ENCODE data around the gene CRTC1.

CRTC1 gene

GRCh38 chr19:18745012-18745735, 61.7 kb downstream of the CRTC1 start:
- H3K4me3 ChIP-seq (replicated peaks in 1 of 2; ENCODE audit: low read depth in 2 of 2, low read length in 2 of 2): no peak overlapping the region
- TF ChIP-seq CTCF (IDR thresholded peaks at IDR 0.05; ENCODE audit: low read depth, low read length): no peak
- no peak for DNase-seq (ENCODE audit: low read depth in 2 of 2)

GRCh38 chr19:18745931-18746330, 62.5 kb downstream of the CRTC1 start:
- DNase-seq (ENCODE audit: low read depth in 2 of 2): no peak
- TF ChIP-seq CTCF (IDR thresholded peaks at IDR 0.05; ENCODE audit: low read depth, low read length): no peak
- no peak overlapping the region for H3K4me3 ChIP-seq (replicated peaks in 1 of 2; ENCODE audit: low read depth in 2 of 2, low read length in 2 of 2)

- no peak for TF ChIP-seq CTCF (IDR thresholded peaks at IDR 0.05; ENCODE audit: low read depth, low read length)
- DNase-seq (ENCODE audit: low read depth in 2 of 2): no peak
- H3K4me3 ChIP-seq (replicated peaks in 1 of 2; ENCODE audit: low read depth in 2 of 2, low read length in 2 of 2): no peak overlapping the region
These were observed 63.2 kb downstream of the CRTC1 start for GRCh38 chr19:18746401-18747325.

- no peak overlapping the region for H3K4me3 ChIP-seq (replicated peaks in 1 of 2; ENCODE audit: low read depth in 2 of 2, low read length in 2 of 2)
- no peak for TF ChIP-seq CTCF (IDR thresholded peaks at IDR 0.05; ENCODE audit: low read depth, low read length)
- DNase-seq (ENCODE audit: low read depth in 2 of 2): no peak
These were observed 66.1 kb downstream of the CRTC1 start for GRCh38 chr19:18749362-18750231.

- no peak for TF ChIP-seq CTCF (IDR thresholded peaks at IDR 0.05; ENCODE audit: low read depth, low read length)
- no peak for DNase-seq (ENCODE audit: low read depth in 2 of 2)
- H3K4me3 ChIP-seq (replicated peaks in 1 of 2; ENCODE audit: low read depth in 2 of 2, low read length in 2 of 2): no peak overlapping the region
These were observed 67.0 kb downstream of the CRTC1 start for GRCh38 chr19:18750295-18750970.

- no peak overlapping the region for H3K4me3 ChIP-seq (replicated peaks in 1 of 2; ENCODE audit: low read depth in 2 of 2, low read length in 2 of 2)
- DNase-seq (ENCODE audit: low read depth in 2 of 2): no peak
- TF ChIP-seq CTCF (IDR thresholded peaks at IDR 0.05; ENCODE audit: low read depth, low read length): no peak
These were observed 68.1 kb downstream of the CRTC1 start for GRCh38 chr19:18751571-18751970.

All from cardiac fibroblast (primary cell).